GM19455 (cell line): ENCODE data around the gene NTRK3.
"Not testable (repeated sequence)": the region's sequence is repeated elsewhere in the genome, so short reads cannot be mapped to it uniquely, and the experiment has no call there.

Experiments used
- ATAC-seq: cut with Tn5 transposase; IDR thresholded peaks from one replicate; pipeline ENCODE4 v1.9.1; 2021; ENCODE audit not compliant: unreplicated experiment

Gene NTRK3

GRCh38 chr15:88083811-88084760 lies 172.5 kb downstream of the NTRK3 start:
- no peak for ATAC-seq

- ATAC-seq, result no peak
Measured at GRCh38 chr15:88080616-88081015, 175.9 kb downstream of the NTRK3 start.

- no peak for ATAC-seq
Measured at GRCh38 chr15:88077296-88078020, 179.1 kb downstream of the NTRK3 start.

GRCh38 chr15:88076328-88076727 lies 180.2 kb downstream of the NTRK3 start:
- no peak for ATAC-seq

DNA sequence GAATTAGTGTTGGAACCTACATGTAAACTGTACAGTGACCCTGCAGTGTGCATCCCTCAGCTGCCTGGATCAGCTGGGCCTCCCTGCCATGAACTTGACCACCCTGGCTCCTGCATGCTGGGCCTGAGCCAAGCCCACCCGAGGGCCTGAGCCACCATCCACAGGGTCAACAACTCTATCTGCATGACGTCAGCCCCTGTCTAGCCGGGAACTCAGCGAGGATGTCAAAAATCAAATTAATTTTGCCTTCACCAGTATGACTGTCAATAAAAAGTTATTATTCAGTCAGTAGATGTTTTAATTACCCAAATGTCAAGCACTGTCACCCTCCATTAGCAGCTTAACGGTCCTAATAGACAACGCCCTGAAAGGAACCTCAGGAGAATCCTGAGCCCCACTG lies 181.4 kb downstream of the NTRK3 start:
- no peak for ATAC-seq

DNA sequence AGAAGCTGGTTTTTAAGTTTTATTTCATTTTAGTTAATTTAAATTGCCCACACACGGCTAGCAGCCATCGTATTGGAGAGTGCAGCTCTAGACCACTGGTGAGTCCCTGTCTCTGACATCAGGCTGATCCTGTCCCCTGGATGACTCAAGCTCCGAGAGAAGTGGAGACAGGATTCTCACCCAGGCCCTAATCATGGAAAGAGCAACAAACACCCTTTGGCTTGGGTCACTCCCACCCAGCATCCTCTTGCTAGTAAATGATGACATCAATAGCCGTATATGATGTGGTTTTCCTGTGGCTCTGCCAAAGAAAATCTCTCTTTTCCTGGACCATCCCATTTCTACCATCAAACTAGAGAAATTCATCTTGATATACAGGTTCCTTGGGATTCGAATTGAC lies 182.2 kb downstream of the NTRK3 start:
- no peak for ATAC-seq

DNA sequence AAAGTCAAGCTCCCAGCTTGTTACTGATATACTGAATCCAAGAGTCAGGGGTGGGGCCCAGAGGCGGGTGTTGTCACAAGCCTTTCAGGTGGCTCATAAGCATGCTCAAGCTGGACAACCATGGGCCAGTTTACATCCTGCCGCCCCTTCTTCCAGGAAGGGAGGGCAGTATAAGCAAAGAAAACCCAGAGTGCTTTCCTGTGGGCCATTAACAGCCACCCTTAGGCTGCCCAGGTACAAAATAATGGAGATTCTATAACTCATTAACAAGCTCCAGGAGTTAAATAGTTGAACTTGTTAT lies 183.2 kb downstream of the NTRK3 start:
- ATAC-seq, result no peak

DNA sequence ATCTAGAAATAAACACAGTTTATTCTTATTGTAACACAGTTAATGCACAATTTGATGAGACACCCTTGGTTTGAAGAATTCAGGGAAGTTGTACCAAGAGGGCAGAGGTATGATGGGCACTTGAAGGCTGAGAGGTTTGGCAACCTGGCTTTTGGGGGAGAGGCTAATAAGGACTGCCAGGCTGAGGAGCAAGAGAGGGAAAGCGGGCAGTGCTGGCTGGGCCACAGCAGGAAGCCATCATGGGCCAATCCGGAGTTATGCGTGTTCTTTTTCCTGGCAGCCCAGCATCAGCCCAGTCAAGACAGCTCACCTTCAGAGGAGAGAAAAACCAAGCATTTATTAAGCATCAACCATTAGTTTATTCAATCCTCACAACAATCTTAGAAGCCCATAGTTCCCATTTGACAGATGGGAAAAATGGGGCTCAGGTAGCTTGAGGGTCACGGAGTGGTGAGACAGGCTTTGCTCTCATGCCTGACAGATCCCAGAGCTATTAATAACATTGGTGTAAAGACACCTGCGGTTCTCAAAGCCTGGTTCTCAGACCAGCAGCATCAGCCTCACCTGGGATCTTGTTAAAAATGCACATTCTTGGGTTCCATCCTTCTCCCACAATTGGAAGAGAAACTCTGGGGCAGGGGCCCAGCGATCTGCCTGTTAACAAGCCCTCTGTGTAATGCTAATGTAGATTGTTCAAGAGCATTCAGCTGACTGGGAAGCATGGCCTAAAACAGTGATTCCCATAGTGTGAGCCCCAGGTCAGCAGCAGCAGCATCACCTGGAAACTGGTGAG lies 183.7 kb downstream of the NTRK3 start:
- ATAC-seq, result no peak

DNA sequence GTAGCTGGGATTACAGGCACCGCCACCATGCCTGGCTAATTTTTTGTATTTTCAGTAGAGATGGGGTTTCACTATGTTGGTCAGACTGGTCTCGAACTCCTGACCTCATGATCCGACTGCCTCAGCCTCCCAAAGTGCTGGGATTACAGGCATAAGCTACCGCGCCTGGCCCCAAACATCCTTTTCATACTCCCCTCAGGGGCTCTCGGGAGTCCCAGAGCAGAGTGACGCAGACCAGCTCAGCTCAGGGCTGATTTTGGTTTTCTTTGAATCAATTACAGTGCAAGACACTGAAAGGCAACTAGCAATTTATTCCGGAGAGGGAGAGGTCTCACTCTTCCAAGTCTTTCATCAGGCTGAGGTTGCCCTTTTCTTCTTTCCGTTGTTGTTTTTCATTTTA lies 184.4 kb downstream of the NTRK3 start:
- not testable (repeated sequence) for ATAC-seq

DNA sequence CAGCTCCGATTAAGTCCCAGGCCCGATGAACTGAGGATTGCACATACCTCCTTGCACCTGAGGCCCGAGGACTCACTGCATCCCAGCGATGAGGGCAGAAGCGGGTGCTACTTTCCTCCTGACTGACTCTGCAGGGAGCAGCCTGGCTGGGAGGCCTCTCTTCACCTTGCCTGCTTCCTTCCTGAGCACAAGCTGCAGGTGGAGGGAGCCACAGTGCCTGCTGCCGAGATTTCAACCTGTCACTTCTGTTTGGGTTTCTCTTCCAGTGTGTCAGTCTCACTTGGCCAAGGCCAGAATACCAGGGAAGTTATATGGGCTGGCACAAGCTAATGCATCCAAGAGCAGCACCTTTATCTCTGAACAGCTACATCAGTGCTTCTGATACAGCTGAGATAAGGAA lies 185.4 kb downstream of the NTRK3 start:
- ATAC-seq, result no peak

GRCh38 chr15:88069561-88069960 lies 187.0 kb downstream of the NTRK3 start:
- ATAC-seq, result no peak

DNA sequence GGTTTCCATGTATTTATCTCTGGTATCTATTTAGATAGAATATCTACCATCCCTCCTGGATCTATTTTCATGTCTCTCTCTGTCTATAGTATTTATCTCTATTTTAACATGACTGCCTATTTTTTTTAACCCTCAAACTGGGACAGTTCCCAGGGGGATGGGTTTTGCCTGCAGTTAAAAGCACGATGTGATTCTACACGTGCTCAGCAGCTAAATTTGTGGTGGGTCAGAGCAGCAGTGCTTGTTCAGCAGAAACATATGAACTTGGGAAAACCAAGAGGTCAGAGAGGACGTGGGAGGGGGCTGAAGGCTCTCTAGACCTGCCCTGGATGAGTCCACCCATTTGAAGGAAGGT lies 189.2 kb downstream of the NTRK3 start:
- no peak for ATAC-seq

GRCh38 chr15:88066636-88067330 lies 189.8 kb downstream of the NTRK3 start:
- no peak for ATAC-seq

GRCh38 chr15:88061452-88061851 lies 195.1 kb downstream of the NTRK3 start:
- no peak for ATAC-seq

GRCh38 chr15:88060383-88060782 lies 196.2 kb downstream of the NTRK3 start:
- ATAC-seq, result no peak

DNA sequence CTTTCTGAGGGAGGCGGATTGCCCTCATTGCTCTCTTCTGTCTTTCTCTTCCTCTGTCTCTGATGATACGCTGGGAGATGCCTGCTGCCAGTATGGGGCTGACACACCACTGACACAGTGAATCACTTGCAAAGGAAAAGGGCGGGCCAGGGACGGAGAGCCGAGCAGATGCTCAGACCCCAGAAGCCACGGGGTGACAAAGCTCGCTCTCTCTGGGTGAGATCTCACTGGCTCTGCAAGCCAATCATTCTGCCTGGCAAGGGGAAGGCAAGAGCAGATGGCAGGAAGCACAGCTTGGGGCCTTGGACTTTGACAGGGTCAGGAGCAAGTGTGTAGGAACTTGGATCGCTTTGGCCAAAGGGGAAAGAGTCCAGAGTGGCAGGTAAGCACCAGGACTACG lies 198.7 kb downstream of the NTRK3 start:
- ATAC-seq, result no peak

- no peak for ATAC-seq
Measured at GRCh38 chr15:88049506-88049905, 207.0 kb downstream of the NTRK3 start.

DNA sequence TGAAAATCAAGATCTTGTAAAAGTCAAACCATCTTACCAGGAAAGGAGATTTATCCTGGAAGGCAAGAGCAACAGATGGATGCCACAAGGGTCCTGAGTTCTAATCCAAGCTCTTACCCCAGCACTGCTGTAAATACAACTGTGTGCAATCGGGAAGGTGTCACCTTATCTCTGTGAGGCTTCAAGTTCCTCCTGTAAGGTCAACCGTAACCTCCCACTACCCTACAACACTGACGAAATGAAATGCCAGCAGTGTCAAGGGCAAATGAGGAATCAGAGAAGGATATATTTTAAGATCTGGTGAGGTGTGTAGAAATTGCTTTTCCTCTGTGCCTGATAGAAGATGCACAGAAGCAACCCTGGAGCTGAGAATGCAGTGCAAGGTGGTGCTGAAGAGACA lies 207.8 kb downstream of the NTRK3 start:
- ATAC-seq, result no peak

DNA sequence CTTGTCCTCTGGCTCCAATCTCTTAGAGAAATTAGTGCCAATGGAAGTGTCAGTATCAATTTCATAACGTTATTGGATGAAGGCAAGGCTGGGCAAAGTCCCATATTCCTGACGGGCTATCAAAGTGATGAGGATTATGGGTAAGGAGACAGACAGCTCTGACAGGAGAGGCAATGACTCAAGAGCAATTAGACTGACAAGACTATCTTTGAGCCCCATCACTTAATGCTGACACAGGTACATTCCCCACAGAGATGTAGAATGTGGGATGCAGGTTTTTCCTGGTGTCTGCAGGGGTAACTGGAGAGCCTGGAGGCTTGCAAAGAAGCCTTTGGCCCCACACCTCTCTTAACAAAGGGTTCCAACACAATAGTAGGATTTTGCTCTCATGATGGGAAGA lies 208.3 kb downstream of the NTRK3 start:
- ATAC-seq, result no peak

DNA sequence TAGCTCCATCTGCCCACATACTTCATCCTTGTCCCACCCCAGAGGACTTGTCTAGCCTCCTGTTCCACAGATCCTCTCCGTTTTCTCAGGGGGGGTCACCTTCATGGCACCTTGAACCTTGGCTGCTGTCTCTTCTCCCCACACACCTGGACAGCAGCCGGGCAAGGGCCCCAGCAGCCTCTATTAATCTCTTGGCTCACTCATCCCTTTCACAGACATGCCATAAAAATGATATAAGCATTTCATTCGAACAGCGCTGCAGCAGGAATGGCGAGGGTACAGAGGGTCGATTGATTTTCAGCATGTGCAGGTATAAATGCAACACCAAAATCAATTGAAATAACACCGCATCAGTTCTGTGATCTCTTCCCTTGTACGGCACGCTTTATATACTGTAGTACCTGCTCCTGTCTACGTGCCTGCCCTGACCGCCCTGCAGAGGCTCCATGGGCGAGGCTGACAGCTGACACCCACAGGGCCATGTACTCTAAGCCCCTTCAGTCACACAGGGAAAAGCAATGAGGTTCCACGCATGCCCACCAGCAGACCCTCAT lies 209.9 kb downstream of the NTRK3 start:
- no peak for ATAC-seq

GRCh38 chr15:88043396-88043795 lies 213.1 kb downstream of the NTRK3 start:
- no peak for ATAC-seq
